Measurements from ENCODE around the gene DYNLRB1. TPM values are rescaled to one million over a fixed set of nuclear protein-coding genes. Genes with fewer than 3 reads are reported as not detected.

DYNLRB1 gene
- total RNA-seq, 5 donors from 2014 or later (not counting 1 experiment from before 2014, with no cell fraction given): 49.6 to 83.6 (median 73.8) TPM

GRCh38 chr20:34539756-34540155 lies 23.5 kb downstream of the DYNLRB1 start:
- CTCF ChIA-PET: interaction anchor here (0.6 to 1.3 kb wide), 7 partner anchors 16 to 229 kb away, joined by 3 to 7 read pairs (median 3); partner anchors contain the start of gene ITCH (in 1 of the 2)
- Histone ChIP-seq H3K4me1 (ENCODE audit: control insufficient read depth in 1 of 2, extremely low read depth in 1 of 2, insufficient read depth in 2 of 2, low read length in 2 of 2) (peaks cover 0 to 37% of the 10 kb centered on the region in 2 experiments), H3K27me3 (replicated peaks in 1 of 2; ENCODE audit: control insufficient read depth in 2 of 2, extremely low read depth in 1 of 2, insufficient read depth in 2 of 2, low read length in 1 of 2) (no peaks in the 10 kb centered on the region), H3K9me3 (no peaks in the 10 kb centered on the region), H3K36me3 (ENCODE audit: control insufficient read depth in 2 of 2, extremely low read depth in 1 of 2, insufficient read depth in 1 of 2, low read length in 1 of 2) (peaks cover 22 to 57% of the 10 kb centered on the region in 2 donors), H3K27ac (ENCODE audit: low read length) (no peak overlapping the region), H3K4me3 (ENCODE audit: control insufficient read depth in 1 of 2, extremely low read depth in 1 of 2, low read length in 1 of 2) (no peak overlapping the region)
- Mint-ChIP-seq H3K36me3 (peaks cover 34% of the 10 kb centered on the region), H3K4me3 (no peak overlapping the region), H3K27ac (peak overlapping the region in 1 of 2 donors; percentile 64), H3K9me3 (no peaks in the 10 kb centered on the region), H3K27me3 (no peaks in the 10 kb centered on the region), H3K4me1 (peaks cover 27 to 49% (median 31%) of the 10 kb centered on the region in 3 donors)
- WGBS (ENCODE audit: insufficient coverage): no CpG with 5 or more reads among the region's 8 CpGs
- no peak for ATAC-seq (replicated peaks in 1 of 4)
- DNase-seq: no peak
- POLR2A ChIA-PET: no interaction called here

GRCh38 chr20:34540596-34541263 lies 24.5 kb downstream of the DYNLRB1 start:
- Mint-ChIP-seq H3K9me3 (no peaks in the 10 kb centered on the region), H3K36me3 (peaks cover 27% of the 10 kb centered on the region), H3K27ac (peak overlapping the region; percentile 88 to 91), H3K4me1 (peaks cover 28 to 50% (median 32%) of the 10 kb centered on the region in 3 donors), H3K4me3 (no peak overlapping the region), H3K27me3 (no peaks in the 10 kb centered on the region)
- peaks cover 18 to 48% of the 10 kb centered on the region in 2 donors for H3K36me3 ChIP-seq (ENCODE audit: control insufficient read depth in 2 of 2, extremely low read depth in 1 of 2, insufficient read depth in 1 of 2, low read length in 1 of 2)
- ATAC-seq (replicated peaks in 1 of 4) (no peak), DNase-seq (peak in 1 of 35 experiments; percentile 20)
- H3K4me1 ChIP-seq (ENCODE audit: control insufficient read depth in 1 of 2, extremely low read depth in 1 of 2, insufficient read depth in 2 of 2, low read length in 2 of 2): peaks cover 0 to 39% of the 10 kb centered on the region in 2 experiments
- WGBS (ENCODE audit: insufficient coverage): 65% methylated on average over 6 of the region's 15 CpGs
- H3K27ac ChIP-seq (ENCODE audit: low read length): peak overlapping the region; percentile 83
- H3K27me3 ChIP-seq (replicated peaks in 1 of 2; ENCODE audit: control insufficient read depth in 2 of 2, extremely low read depth in 1 of 2, insufficient read depth in 2 of 2, low read length in 1 of 2): no peaks in the 10 kb centered on the region
- ChIA-PET CTCF (interaction anchor here (0.6 to 1.3 kb wide), 3 partner anchors 10 to 228 kb away, joined by 3 to 7 read pairs (median 3); no protein-coding TSS in a partner anchor), POLR2A (interaction anchor here in 1 of 2 donors (0.6 kb wide), 1 partner anchor 136 kb away, joined by 4 read pairs; the partner anchor contains the start of gene PIGU)
- no peaks in the 10 kb centered on the region for H3K9me3 ChIP-seq
- no peak overlapping the region for H3K4me3 ChIP-seq (ENCODE audit: control insufficient read depth in 1 of 2, extremely low read depth in 1 of 2, low read length in 1 of 2)

- DNase-seq: peak in 2 of 35 experiments; percentile 12 to 70
- Histone ChIP-seq H3K4me3 (ENCODE audit: control insufficient read depth in 1 of 2, extremely low read depth in 1 of 2, low read length in 1 of 2) (no peak overlapping the region), H3K36me3 (ENCODE audit: control insufficient read depth in 2 of 2, extremely low read depth in 1 of 2, insufficient read depth in 1 of 2, low read length in 1 of 2) (peaks cover 14 to 42% of the 10 kb centered on the region in 2 donors), H3K27ac (ENCODE audit: low read length) (peak overlapping the region; percentile 83), H3K9me3 (no peaks in the 10 kb centered on the region), H3K27me3 (replicated peaks in 1 of 2; ENCODE audit: control insufficient read depth in 2 of 2, extremely low read depth in 1 of 2, insufficient read depth in 2 of 2, low read length in 1 of 2) (no peaks in the 10 kb centered on the region), H3K4me1 (ENCODE audit: control insufficient read depth in 1 of 2, extremely low read depth in 1 of 2, insufficient read depth in 2 of 2, low read length in 2 of 2) (peaks cover 0 to 39% of the 10 kb centered on the region in 2 experiments)
- Mint-ChIP-seq H3K4me1 (peaks cover 28 to 50% (median 32%) of the 10 kb centered on the region in 3 donors), H3K4me3 (peak overlapping the region in 1 of 3 donors; percentile 17), H3K27ac (peak overlapping the region; percentile 88 to 91), H3K9me3 (no peaks in the 10 kb centered on the region), H3K36me3 (peaks cover 25% of the 10 kb centered on the region), H3K27me3 (no peaks in the 10 kb centered on the region)
- ChIA-PET CTCF (interaction anchor here in 1 of 2 donors (0.6 kb wide), 1 partner anchor 10 kb away, joined by 3 read pairs; no protein-coding TSS in a partner anchor), POLR2A (no interaction called here)
- 74% methylated on average over 3 of the region's 13 CpGs for WGBS (ENCODE audit: insufficient coverage)
- ATAC-seq (replicated peaks in 1 of 4): peak in 2 of 4 experiments; percentile 20 to 74
Observed at GRCh38 chr20:34541264-34541901, 25.2 kb downstream of the DYNLRB1 start.

- Histone ChIP-seq H3K4me3 (ENCODE audit: control insufficient read depth in 1 of 2, extremely low read depth in 1 of 2, low read length in 1 of 2) (no peak overlapping the region), H3K27me3 (replicated peaks in 1 of 2; ENCODE audit: control insufficient read depth in 2 of 2, extremely low read depth in 1 of 2, insufficient read depth in 2 of 2, low read length in 1 of 2) (no peaks in the 10 kb centered on the region), H3K27ac (ENCODE audit: low read length) (peak overlapping the region; percentile 83), H3K9me3 (no peaks in the 10 kb centered on the region), H3K36me3 (ENCODE audit: control insufficient read depth in 2 of 2, extremely low read depth in 1 of 2, insufficient read depth in 1 of 2, low read length in 1 of 2) (peaks cover 14 to 38% of the 10 kb centered on the region in 2 donors), H3K4me1 (ENCODE audit: control insufficient read depth in 1 of 2, extremely low read depth in 1 of 2, insufficient read depth in 2 of 2, low read length in 2 of 2) (peaks cover 0 to 39% of the 10 kb centered on the region in 2 experiments)
- 84% methylated on average over 4 of the region's 16 CpGs for WGBS (ENCODE audit: insufficient coverage)
- ATAC-seq (replicated peaks in 1 of 4): no peak
- ChIA-PET CTCF (interaction anchor here in 1 of 2 donors (0.7 kb wide), 1 partner anchor 1983 kb away, joined by 3 read pairs; no protein-coding TSS in a partner anchor), POLR2A (no interaction called here)
- peak overlapping the region; percentile 55 to 88 for H3K27ac Mint-ChIP-seq
- no peaks in the 10 kb centered on the region for H3K9me3 Mint-ChIP-seq
- no peaks in the 10 kb centered on the region for H3K27me3 Mint-ChIP-seq
- H3K4me3 Mint-ChIP-seq: no peak overlapping the region
- peaks cover 28 to 50% (median 32%) of the 10 kb centered on the region in 3 donors for H3K4me1 Mint-ChIP-seq
- H3K36me3 Mint-ChIP-seq: peaks cover 22% of the 10 kb centered on the region
- no peak for DNase-seq
Observed at GRCh38 chr20:34541917-34542316, 25.7 kb downstream of the DYNLRB1 start.

- Histone ChIP-seq H3K9me3 (no peaks in the 10 kb centered on the region), H3K36me3 (ENCODE audit: control insufficient read depth in 2 of 2, extremely low read depth in 1 of 2, insufficient read depth in 1 of 2, low read length in 1 of 2) (peaks cover 10 to 33% of the 10 kb centered on the region in 2 donors), H3K27ac (ENCODE audit: low read length) (peak overlapping the region; percentile 83), H3K4me3 (ENCODE audit: control insufficient read depth in 1 of 2, extremely low read depth in 1 of 2, low read length in 1 of 2) (no peak overlapping the region), H3K4me1 (ENCODE audit: control insufficient read depth in 1 of 2, extremely low read depth in 1 of 2, insufficient read depth in 2 of 2, low read length in 2 of 2) (peaks cover 0 to 39% of the 10 kb centered on the region in 2 experiments), H3K27me3 (replicated peaks in 1 of 2; ENCODE audit: control insufficient read depth in 2 of 2, extremely low read depth in 1 of 2, insufficient read depth in 2 of 2, low read length in 1 of 2) (no peaks in the 10 kb centered on the region)
- H3K27me3 Mint-ChIP-seq: no peaks in the 10 kb centered on the region
- ATAC-seq (replicated peaks in 1 of 4) (no peak), DNase-seq (no peak)
- H3K27ac Mint-ChIP-seq: peak overlapping the region in 1 of 2 donors; percentile 52
- WGBS (ENCODE audit: insufficient coverage): 100% methylated on average over 5 of the region's 6 CpGs
- ChIA-PET CTCF (interaction anchor here in 1 of 2 donors (0.7 kb wide), 1 partner anchor 1983 kb away, joined by 3 read pairs; no protein-coding TSS in a partner anchor), POLR2A (no interaction called here)
- peaks cover 17% of the 10 kb centered on the region for H3K36me3 Mint-ChIP-seq
- no peak overlapping the region for H3K4me3 Mint-ChIP-seq
- H3K9me3 Mint-ChIP-seq: no peaks in the 10 kb centered on the region
- H3K4me1 Mint-ChIP-seq: peaks cover 28 to 50% (median 32%) of the 10 kb centered on the region in 3 donors
Observed at GRCh38 chr20:34542439-34542838, 26.2 kb downstream of the DYNLRB1 start.

- H3K27me3 Mint-ChIP-seq: no peaks in the 10 kb centered on the region
- peaks cover 17% of the 10 kb centered on the region for H3K36me3 Mint-ChIP-seq
- ChIA-PET CTCF (interaction anchor here in 1 of 2 donors (0.5 to 0.6 kb wide), 2 partner anchors 168 to 531 kb away, joined by 3 to 4 read pairs; no protein-coding TSS in a partner anchor), POLR2A (interaction anchor here (0.5 kb wide), 2 partner anchors 12 to 149 kb away, joined by 3 to 5 read pairs; no protein-coding TSS in a partner anchor)
- Histone ChIP-seq H3K4me3 (ENCODE audit: control insufficient read depth in 1 of 2, extremely low read depth in 1 of 2, low read length in 1 of 2) (no peak overlapping the region), H3K27me3 (replicated peaks in 1 of 2; ENCODE audit: control insufficient read depth in 2 of 2, extremely low read depth in 1 of 2, insufficient read depth in 2 of 2, low read length in 1 of 2) (peaks cover 0 to 3% of the 10 kb centered on the region in 2 experiments), H3K4me1 (ENCODE audit: control insufficient read depth in 1 of 2, extremely low read depth in 1 of 2, insufficient read depth in 2 of 2, low read length in 2 of 2) (peaks cover 0 to 39% of the 10 kb centered on the region in 2 experiments), H3K27ac (ENCODE audit: low read length) (no peak overlapping the region), H3K36me3 (ENCODE audit: control insufficient read depth in 2 of 2, extremely low read depth in 1 of 2, insufficient read depth in 1 of 2, low read length in 1 of 2) (peaks cover 7 to 29% of the 10 kb centered on the region in 2 donors), H3K9me3 (no peaks in the 10 kb centered on the region)
- H3K9me3 Mint-ChIP-seq: no peaks in the 10 kb centered on the region
- no peak for ATAC-seq (replicated peaks in 1 of 4)
- peaks cover 28 to 47% (median 31%) of the 10 kb centered on the region in 3 donors for H3K4me1 Mint-ChIP-seq
- peak overlapping the region in 1 of 2 donors; percentile 7 for H3K27ac Mint-ChIP-seq
- DNase-seq: no peak
- WGBS (ENCODE audit: insufficient coverage): 90% methylated on average over 10 of the region's 12 CpGs
- H3K4me3 Mint-ChIP-seq: peak overlapping the region in 1 of 3 donors; percentile 66
Observed at GRCh38 chr20:34543463-34544056, 27.3 kb downstream of the DYNLRB1 start.
